OCI-LY3 (cell line): ENCODE results near the gene FLVCR2.

Experiments used
- H2AFZ ChIP-seq: fragments of 200-600, 300-600 bp; shearing (Covaris generic); 2 replicates; pipeline ENCODE4 v1.6.0; 2014; ENCODE audit warnings: antibody characterized with exemption, low read depth, low read length
- H3K27ac ChIP-seq: fragments of 200-600, 300-600 bp; sonication (generic); 2 replicates; pipeline ENCODE4 v1.5.1; 2014; ENCODE audit warnings: mild to moderate bottlenecking, low read length, moderate library complexity, mixed read lengths
- H3K27me3 ChIP-seq: fragments of 200-600, 300-600 bp; sonication (generic); 2 replicates; pipeline ENCODE4 v1.6.1; 2014; ENCODE audit warnings: low read depth, low read length, mixed read lengths
- H3K36me3 ChIP-seq: fragments of 200-600, 300-600 bp; sonication (generic); replicated peaks from 2 replicates; pipeline ENCODE3; 2014; ENCODE audit warnings: low read depth, low read length, mixed read lengths
- H3K4me1 ChIP-seq: fragments of 300-600, 200-600 bp; sonication (generic); 2 replicates; pipeline ENCODE4 v1.6.1; 2014; ENCODE audit warnings: low read length, mixed read lengths
- H3K4me2 ChIP-seq: fragments of 200-600, 300-600 bp; sonication (generic); 2 replicates; pipeline ENCODE4 v1.6.1; 2014; ENCODE audit warnings: low read length, mixed read lengths
- H3K4me3 ChIP-seq: fragments of 300-600, 200-600 bp; sonication (generic); 2 replicates; pipeline ENCODE4 v1.5.1; 2014; ENCODE audit warnings: antibody characterized with exemption, mild to moderate bottlenecking, low read length, moderate library complexity
- H3K79me2 ChIP-seq: fragments of 300-600, 200-600 bp; shearing (Covaris generic); 2 replicates; pipeline ENCODE4 v1.6.1; 2014; ENCODE audit warnings: mild to moderate bottlenecking, low read length, mixed read lengths
- H3K9ac ChIP-seq: fragments of 300-600, 200-600 bp; shearing (Covaris generic); 2 replicates; pipeline ENCODE4 v1.6.0; 2014; ENCODE audit warnings: mild to moderate bottlenecking, low read length, moderate library complexity
- H3K9me3 ChIP-seq: fragments of 200-600, 300-600 bp; shearing (Covaris generic); 2 replicates; pipeline ENCODE4 v1.6.1; 2014; ENCODE audit warnings: low read length, mixed read lengths; ENCODE audit not compliant: insufficient read depth
- H4K20me1 ChIP-seq: fragments of 200-600, 300-600 bp; sonication (generic); 2 replicates; pipeline ENCODE4 v1.6.1; 2016; ENCODE audit warnings: low read length, mixed read lengths; ENCODE audit not compliant: insufficient read depth
- EZH2phosphoT487 ChIP-seq: fragments of 200-600 bp; shearing (Covaris generic); IDR thresholded peaks from 2 replicates; pipeline ENCODE4 v1.6.1; 2018; ENCODE audit warnings: antibody characterized with exemption, mixed run types, low read depth
- TF ChIP-seq, protein P1 (sequence below): fragments of 200-600, 300-600 bp; sonication (generic); IDR thresholded peaks from 2 replicates; pipeline ENCODE4 v1.5.1; 2014; ENCODE audit warnings: antibody characterized with exemption, low read length, low read depth

Gene FLVCR2

DNA sequence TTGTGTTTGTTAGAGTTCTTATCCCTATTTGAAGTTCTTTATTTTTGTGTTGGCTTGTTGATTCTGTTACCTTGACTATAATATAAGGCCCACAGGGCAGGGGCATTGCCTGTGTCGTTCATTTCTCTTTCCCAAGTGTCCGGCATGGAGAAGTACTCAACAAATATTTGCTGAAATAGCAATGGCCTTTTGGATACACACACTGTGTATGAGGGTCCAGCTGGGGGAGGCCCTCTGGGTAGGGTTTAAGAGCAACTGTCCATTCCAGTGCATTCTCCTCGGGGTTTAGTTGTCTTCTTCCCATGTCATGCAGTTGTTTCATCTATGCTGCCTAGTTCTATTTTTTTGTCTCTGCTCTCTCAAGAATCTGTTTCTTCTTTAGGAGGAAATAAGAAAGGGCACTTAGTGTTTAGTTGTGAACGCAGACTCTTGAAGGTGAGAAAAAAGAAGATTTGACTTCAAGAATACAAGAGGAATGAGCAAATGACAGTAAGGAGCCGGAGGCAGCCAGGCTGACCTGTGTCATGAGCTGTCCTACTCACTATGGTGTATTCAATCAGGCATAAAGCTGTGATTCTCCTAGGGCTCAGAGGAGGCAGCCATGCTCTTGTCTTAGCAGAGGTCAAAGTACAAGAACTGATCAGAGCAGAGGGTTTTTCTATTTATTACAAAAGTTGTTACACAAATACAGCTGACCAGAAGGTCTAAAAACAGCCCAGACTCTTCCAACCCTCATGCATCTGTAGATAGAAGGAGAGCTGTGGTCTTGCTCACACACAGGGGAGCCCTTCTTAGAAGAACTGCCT lies 72.0 kb downstream of the FLVCR2 start:
- Histone ChIP-seq H4K20me1 (no peaks in the 10 kb centered on the region), H3K4me3 (no peak overlapping the region), H3K36me3 (peaks cover 74% of the 10 kb centered on the region), H3K4me2 (no peak overlapping the region), H3K9me3 (no peaks in the 10 kb centered on the region), H2AFZ (no peak overlapping the region), H3K27me3 (no peaks in the 10 kb centered on the region), H3K4me1 (peaks cover 2% of the 10 kb centered on the region), H3K79me2 (0 out of 2 replicates have a peak, but pooled peaks cover 2% of the 10 kb centered on the region), H3K9ac (no peak overlapping the region), H3K27ac (no peak overlapping the region)
- no peak for TF ChIP-seq EZH2phosphoT487
- TF ChIP-seq, protein P1, sequence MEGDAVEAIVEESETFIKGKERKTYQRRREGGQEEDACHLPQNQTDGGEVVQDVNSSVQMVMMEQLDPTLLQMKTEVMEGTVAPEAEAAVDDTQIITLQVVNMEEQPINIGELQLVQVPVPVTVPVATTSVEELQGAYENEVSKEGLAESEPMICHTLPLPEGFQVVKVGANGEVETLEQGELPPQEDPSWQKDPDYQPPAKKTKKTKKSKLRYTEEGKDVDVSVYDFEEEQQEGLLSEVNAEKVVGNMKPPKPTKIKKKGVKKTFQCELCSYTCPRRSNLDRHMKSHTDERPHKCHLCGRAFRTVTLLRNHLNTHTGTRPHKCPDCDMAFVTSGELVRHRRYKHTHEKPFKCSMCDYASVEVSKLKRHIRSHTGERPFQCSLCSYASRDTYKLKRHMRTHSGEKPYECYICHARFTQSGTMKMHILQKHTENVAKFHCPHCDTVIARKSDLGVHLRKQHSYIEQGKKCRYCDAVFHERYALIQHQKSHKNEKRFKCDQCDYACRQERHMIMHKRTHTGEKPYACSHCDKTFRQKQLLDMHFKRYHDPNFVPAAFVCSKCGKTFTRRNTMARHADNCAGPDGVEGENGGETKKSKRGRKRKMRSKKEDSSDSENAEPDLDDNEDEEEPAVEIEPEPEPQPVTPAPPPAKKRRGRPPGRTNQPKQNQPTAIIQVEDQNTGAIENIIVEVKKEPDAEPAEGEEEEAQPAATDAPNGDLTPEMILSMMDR = no peak

DNA sequence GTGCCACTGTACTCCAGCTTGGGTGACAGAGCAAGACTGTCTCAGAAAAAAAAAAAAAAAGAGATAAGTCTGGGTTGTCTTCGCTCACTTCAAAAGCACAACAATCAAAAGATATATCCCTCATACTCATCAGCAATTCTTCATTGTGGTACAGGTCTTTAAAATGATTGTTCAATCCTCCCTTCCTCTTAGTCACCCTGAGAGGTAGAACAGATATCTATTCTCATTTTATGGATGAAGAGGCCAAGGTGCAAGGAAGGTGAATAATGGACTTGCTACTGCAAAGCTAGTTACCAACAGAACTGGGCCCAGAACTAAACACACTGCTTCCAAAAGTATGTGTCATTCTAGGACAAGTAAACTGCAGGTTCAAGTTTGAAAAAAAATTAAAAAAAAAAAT lies 75.1 kb downstream of the FLVCR2 start:
- no peak overlapping the region for H3K27ac ChIP-seq

DNA sequence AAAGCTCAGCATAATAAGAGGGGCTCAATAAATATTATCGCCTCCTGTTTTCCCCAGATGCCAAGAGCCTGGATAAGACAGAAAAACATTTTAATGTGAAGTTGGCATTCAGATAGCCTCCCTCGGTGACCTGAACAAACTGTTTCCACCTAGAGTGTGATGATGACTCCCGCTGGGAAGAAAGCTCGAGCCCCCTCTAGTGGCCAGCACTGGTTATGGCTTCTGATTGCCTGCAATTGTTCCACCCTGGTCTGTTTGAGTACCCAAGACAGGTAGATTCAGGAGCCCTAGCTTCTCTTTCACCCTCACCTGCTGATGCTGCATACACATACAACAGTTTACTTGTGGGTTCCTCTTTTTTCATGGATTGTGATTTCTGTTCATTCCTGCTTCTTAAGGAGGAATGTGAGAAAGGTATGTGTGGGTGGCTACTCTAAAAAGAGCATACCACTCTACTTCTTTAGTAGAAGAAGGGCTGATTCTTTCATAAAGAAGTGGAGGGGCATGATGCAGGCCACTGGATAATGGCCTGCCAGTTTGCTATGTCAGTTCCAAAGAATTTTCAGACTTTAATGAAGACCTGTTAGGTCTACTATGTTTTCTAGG lies 75.8 kb downstream of the FLVCR2 start:
- Histone ChIP-seq H3K27me3 (no peaks in the 10 kb centered on the region), H3K9me3 (no peaks in the 10 kb centered on the region), H3K79me2 (peaks cover 19% of the 10 kb centered on the region), H4K20me1 (0 out of 2 replicates have a peak, but pooled peaks cover 5% of the 10 kb centered on the region), H3K27ac (peak overlapping the region; percentile 7; the same call in 1 of the 2 replicates), H2AFZ (no peak overlapping the region), H3K9ac (no peak overlapping the region), H3K4me2 (no peak overlapping the region), H3K4me3 (no peak overlapping the region), H3K36me3 (peaks cover 77% of the 10 kb centered on the region), H3K4me1 (peaks cover 2% of the 10 kb centered on the region)
- TF ChIP-seq EZH2phosphoT487 = no peak
- TF ChIP-seq, protein P1 = peak; percentile 95

More for the DNA sequence above, 75.1 kb downstream of the FLVCR2 start:
- Histone ChIP-seq H3K36me3 (peaks cover 80% of the 10 kb centered on the region), H3K27me3 (no peaks in the 10 kb centered on the region), H3K4me2 (no peak overlapping the region), H3K4me3 (no peak overlapping the region), H3K79me2 (peaks cover 14% of the 10 kb centered on the region), H2AFZ (no peak overlapping the region), H3K9ac (no peak overlapping the region), H3K4me1 (peaks cover 2% of the 10 kb centered on the region), H3K9me3 (no peaks in the 10 kb centered on the region), H4K20me1 (0 out of 2 replicates have a peak, but pooled peaks cover 5% of the 10 kb centered on the region)
- TF ChIP-seq EZH2phosphoT487 = no peak
- TF ChIP-seq, protein P1 = no peak

DNA sequence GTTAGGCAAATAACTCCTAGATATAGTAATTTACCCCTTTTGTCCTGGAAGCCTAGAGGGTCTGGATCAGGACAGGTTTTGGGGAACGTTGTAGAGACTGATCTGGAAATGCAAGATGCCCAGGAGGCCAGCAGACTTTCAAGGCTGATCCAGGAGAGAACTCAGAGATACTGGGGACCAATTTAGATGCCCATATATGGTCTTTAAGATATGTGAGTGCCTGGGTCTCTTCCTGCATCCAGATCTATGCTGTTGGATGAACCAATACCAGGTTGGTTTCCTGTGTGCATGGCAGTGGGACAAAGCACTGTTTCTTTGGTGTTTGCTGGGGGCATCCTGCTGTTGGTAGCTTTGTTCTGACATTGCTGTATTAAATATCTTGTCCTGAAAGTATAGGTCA lies 76.8 kb downstream of the FLVCR2 start:
- no peak overlapping the region for H3K4me3 ChIP-seq
- H3K36me3 ChIP-seq = peaks cover 67% of the 10 kb centered on the region
- no peak overlapping the region for H3K9ac ChIP-seq
- no peaks in the 10 kb centered on the region for H3K27me3 ChIP-seq
- no peak overlapping the region for H3K4me2 ChIP-seq
- H3K27ac ChIP-seq = no peak overlapping the region
- H3K9me3 ChIP-seq = no peaks in the 10 kb centered on the region
- 0 out of 2 replicates have a peak, but pooled peaks cover 5% of the 10 kb centered on the region for H4K20me1 ChIP-seq
- no peak overlapping the region for H2AFZ ChIP-seq
- TF ChIP-seq, protein P1 = no peak
- no peak for TF ChIP-seq EZH2phosphoT487
- H3K4me1 ChIP-seq = peaks cover 8% of the 10 kb centered on the region
- peaks cover 29% of the 10 kb centered on the region for H3K79me2 ChIP-seq
